ENCODE measurements around the gene ITGB1BP1.

The ITGB1BP1 gene

GRCh38 chr2:9424447-9425164, 1.3 kb upstream of the ITGB1BP1 start:
- DNase-seq (ENCODE audit: low read depth): no peak

- no peak for DNase-seq (ENCODE audit: low read depth)
Measured at GRCh38 chr2:9423922-9424272, 569 bp upstream of the ITGB1BP1 start.

- DNase-seq (ENCODE audit: low read depth): peak; percentile 37
Measured at GRCh38 chr2:9422321-9423099, 818 bp downstream of the ITGB1BP1 start.

- no peak for DNase-seq (ENCODE audit: low read depth)
Measured at GRCh38 chr2:9420495-9420894, 2.8 kb downstream of the ITGB1BP1 start.

GRCh38 chr2:9419541-9419940, 3.8 kb downstream of the ITGB1BP1 start:
- no peak for DNase-seq (ENCODE audit: low read depth)

GRCh38 chr2:9418746-9419145, 4.6 kb downstream of the ITGB1BP1 start:
- DNase-seq (ENCODE audit: low read depth): no peak

- no peak for DNase-seq (ENCODE audit: low read depth)
Measured at GRCh38 chr2:9417725-9418124, 5.6 kb downstream of the ITGB1BP1 start.

- no peak for DNase-seq (ENCODE audit: low read depth)
Measured at GRCh38 chr2:9416962-9417316, 6.4 kb downstream of the ITGB1BP1 start.

GRCh38 chr2:9416267-9416961, 6.9 kb downstream of the ITGB1BP1 start:
- DNase-seq (ENCODE audit: low read depth): no peak

GRCh38 chr2:9415516-9416169, 7.7 kb downstream of the ITGB1BP1 start:
- no peak for DNase-seq (ENCODE audit: low read depth)

GRCh38 chr2:9412781-9413180, 10.5 kb downstream of the ITGB1BP1 start:
- no peak for DNase-seq (ENCODE audit: low read depth)

- DNase-seq (ENCODE audit: low read depth): no peak
Measured at GRCh38 chr2:9410108-9410507, 13.2 kb downstream of the ITGB1BP1 start.

GRCh38 chr2:9408641-9409151, 14.6 kb downstream of the ITGB1BP1 start:
- no peak for DNase-seq (ENCODE audit: low read depth)

GRCh38 chr2:9407363-9407811, 15.9 kb downstream of the ITGB1BP1 start:
- DNase-seq (ENCODE audit: low read depth): no peak

- no peak for DNase-seq (ENCODE audit: low read depth)
Measured at GRCh38 chr2:9406529-9407362, 16.6 kb downstream of the ITGB1BP1 start.

GRCh38 chr2:9405636-9406035, 17.7 kb downstream of the ITGB1BP1 start:
- no peak for DNase-seq (ENCODE audit: low read depth)

- DNase-seq (ENCODE audit: low read depth): no peak
Measured at GRCh38 chr2:9404451-9404850, 18.9 kb downstream of the ITGB1BP1 start.

GRCh38 chr2:9403924-9404323, 19.4 kb downstream of the ITGB1BP1 start:
- no peak for DNase-seq (ENCODE audit: low read depth)

GRCh38 chr2:9401646-9402371, 21.5 kb downstream of the ITGB1BP1 start:
- no peak for DNase-seq (ENCODE audit: low read depth)

GRCh38 chr2:9401059-9401547, 22.2 kb downstream of the ITGB1BP1 start:
- DNase-seq (ENCODE audit: low read depth): no peak
